NCI-H2227 (cell line): Measurements from ENCODE around the gene IZUMO2.
"Not testable (repeated sequence)": the region's sequence is repeated elsewhere in the genome, so short reads cannot be mapped to it uniquely, and the experiment has no call there.

Experiments used
- DNase-seq: peaks from one replicate; lab custom pipeline; 2025; ENCODE audit not compliant: unreplicated experiment; lab: John Stamatoyannopoulos, UW

The IZUMO2 gene

DNA sequence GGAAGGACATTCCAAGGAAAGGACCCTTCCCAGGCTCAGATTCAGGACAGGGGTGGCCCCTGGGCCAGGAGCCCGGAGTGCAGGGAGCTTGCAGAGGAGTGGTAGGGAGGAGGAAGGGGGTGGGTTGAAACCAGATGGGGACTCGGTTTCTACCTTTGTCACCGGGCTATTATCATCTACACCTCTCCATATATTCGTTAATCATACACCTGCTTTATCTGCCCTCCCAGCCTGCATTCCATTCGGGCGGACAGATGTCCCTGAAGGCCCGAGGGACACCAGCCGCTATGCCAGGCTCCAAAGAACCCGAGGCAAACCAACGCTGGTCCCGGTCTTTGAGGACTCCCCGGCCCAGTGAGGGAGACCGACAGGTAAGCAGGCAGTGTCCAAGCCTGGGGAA lies 24.9 kb upstream of the IZUMO2 start:
- DNase-seq, result no peak

DNA sequence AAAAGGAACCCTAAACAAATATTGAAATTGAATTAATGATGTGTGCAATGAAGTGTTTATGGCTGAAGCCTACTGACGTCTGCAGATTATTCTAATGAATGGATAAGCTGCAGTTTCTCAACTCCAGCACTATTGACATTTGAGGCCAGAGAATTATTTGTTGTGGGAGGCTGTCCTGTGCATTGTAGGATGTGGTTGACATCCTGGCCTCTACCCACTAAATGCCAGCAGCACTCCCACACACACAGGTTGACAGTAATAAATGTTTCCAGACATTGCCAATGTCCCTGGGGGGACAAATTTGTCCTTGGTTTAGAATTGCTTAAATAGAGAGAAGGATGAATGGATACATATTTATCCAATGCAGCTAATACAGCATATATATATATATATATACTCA lies 21.1 kb upstream of the IZUMO2 start:
- DNase-seq, result no peak

DNA sequence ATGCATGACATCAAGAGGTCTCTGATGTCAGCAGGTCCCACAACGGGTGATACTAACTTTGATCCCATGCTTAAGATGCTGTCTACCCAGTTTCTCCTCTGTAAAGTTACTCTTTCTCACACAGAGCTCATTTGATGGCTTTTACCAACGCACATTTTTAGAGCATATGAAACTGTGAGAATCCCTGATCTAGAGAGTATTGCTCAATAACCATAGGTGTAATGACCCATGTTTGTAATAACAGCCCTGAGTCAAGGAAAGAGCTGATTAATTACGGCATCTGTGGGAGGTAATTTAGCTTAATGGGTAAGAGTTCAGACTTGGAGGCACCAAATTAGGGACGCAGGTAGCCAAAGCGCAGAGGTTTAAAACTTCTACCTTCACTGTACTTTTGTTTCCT lies 18.0 kb upstream of the IZUMO2 start:
- no peak for DNase-seq

DNA sequence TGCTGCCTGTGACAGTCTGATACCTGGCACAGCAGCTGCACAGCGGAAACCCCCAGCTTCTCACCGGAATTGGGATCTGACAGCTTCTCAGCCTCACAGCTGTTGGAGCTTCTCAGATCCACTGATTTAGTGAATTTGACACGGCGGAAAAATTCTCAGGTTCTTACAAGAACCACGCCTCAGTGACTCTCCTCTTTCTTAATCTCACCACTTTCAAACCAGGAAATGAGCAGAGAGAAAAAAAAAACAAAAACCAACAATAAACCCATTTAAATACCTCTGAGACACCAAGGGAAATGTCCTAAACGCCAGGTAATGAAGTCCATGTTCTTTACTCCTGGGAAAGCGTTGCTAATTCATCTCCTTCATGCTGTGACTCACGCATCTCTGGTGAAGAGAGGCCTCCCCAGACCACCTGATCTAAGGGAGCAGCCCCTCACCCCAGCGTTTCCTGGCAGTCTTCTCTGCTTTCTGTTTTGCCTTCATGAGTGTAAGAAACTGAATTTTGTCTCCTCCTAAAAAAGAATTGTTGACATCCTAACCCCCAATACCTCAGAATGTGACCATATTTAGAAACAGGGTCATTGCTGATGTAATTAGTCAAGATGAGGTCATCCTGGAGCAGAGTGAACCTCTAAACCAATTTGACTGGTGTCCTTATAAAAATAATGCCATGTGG lies 15.9 kb upstream of the IZUMO2 start:
- DNase-seq, result no peak

DNA sequence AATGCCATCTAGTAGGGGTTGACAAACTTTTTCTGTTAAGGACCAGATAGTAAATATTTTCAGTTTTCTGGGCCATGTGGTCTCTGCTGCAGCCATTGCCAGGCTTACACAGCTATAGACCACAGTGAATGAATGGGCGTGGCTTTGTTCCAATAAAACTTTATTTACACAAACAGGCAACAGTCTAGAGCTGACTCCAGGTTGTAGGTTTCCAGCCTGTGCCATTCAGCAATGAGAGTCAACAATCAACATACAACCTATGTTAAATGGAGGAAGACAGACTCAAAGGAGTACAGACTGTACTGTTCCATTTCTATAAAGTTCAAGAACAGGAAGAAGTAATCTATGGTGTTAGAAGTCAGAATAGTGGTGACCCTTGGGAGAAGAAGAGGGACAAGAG lies 15.2 kb upstream of the IZUMO2 start:
- no peak for DNase-seq

DNA sequence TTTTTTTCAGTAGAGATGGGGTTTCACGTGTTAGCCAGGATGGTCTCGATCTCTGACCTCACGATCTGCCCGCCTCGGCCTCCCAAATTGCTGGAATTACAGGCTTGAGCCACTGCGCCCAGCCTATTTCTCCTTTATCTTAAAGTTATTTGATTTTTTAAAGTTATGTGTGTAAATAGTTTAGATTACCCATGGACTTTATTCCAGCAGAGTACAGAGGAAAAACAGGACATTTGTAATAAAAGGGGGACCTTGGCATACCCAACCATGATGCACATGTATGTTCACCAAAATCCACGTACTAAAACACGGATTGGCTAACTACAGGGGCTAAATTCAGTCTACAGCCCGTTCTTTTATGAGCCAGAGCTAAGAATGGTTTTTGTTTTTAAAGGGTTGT lies 13.7 kb upstream of the IZUMO2 start:
- no peak for DNase-seq

DNA sequence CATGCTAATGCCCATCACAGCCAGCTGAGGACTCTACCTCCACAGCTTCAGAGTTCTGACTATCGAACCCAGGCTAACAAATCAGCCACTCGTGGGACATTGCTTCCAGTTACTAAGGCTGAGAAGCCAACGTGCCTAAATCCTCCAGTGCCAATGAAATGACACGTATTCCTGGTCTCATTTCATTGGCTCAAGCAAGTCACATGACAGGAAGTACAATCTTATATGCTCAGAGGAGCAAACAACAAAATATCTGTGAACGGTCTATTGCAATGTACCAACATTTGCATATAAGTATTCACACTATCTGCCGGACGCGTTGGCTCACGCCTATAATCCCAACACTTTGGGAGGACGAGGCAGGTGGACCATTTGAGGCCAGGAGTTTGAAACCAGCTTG lies 12.8 kb upstream of the IZUMO2 start:
- no peak for DNase-seq

DNA sequence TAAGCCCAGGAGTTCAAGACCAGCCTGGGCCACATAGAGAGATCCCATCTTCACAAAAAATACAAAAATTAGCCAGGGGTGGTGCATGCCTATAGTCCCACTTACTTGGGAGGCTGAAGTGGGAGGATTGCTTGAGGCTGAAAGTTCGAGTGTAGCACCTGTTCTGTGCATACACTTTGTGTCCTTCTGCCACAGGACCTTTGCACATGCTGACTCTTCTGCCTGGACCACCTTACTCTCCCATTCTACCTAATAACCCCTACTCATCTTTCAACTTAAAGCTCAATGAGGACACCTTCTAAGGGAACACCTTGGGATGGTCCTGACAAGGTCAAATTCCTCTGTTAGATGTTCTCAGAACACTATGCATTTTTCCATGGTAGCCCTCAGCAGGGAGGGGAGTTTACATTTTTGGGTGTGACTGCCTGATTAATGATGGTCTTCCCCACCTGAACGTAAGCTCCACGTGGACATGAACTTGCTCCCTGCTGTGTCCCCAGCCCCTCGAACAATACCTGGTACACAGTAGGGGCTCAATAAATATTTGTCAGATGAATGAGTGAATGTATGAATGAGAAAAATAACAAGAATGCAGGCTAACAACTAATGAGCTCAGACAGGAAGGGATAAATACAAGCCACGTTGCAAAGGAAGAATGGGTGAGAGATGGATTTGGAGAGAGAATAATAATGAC lies 11.2 kb upstream of the IZUMO2 start:
- no peak for DNase-seq

DNA sequence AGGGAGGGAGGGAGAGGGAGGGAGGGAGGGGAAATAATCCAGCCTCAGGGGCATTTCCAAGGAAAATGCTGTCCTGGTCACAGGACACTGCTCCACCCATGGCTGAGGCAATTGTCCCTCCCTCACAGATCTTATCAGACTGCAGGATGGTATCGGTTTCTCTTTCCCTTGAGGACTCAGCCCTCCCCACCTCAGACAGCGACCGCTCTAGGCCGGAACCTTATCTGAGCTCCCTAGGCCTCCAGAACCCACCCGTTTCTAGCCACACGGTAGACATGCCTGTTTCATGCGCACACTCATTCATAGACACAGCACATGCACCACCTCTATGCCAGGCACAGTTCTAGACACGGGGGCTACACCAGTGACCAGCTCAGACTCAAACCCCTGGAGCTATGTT lies 10.0 kb upstream of the IZUMO2 start:
- DNase-seq, result no peak

DNA sequence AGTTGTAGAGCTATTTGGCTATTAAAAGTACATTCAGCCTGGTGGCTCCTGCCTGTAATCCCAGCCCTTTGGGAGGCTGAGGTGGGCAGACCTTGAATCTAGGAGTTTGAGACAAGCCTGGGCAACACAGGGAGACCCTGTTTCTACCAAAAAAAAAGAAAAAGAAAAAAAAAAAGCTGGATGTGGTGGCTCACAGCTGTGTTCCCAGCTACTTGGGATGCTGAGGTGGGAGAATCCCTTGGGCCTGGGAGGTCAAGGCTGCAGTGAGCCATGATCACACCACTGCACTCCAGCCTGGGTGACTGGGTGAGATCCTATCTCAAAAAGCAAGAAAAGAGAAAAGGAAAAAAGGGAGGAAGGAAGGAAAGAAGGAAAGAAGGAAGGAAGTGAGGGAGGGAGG lies 9.6 kb upstream of the IZUMO2 start:
- DNase-seq, result no peak

DNA sequence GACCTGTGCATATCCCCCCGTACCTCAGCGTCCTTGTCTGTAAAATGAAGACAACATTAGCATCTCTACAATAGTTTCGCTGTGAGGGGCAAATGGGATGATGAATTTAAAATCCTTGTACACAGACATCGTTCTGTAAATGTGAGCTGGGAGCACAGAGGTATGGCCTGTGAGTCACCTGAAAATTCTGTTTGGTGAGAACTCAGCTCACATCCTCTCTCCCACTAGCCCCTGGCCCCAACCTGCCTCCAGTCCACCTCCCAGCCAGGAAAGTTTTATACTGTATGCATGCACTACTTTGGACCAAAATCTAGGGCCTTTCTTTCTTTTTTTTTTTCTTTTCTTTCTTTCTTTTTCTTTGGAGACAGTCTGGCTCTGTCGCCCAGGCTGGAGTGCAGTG lies 8.7 kb upstream of the IZUMO2 start:
- DNase-seq, result no peak

DNA sequence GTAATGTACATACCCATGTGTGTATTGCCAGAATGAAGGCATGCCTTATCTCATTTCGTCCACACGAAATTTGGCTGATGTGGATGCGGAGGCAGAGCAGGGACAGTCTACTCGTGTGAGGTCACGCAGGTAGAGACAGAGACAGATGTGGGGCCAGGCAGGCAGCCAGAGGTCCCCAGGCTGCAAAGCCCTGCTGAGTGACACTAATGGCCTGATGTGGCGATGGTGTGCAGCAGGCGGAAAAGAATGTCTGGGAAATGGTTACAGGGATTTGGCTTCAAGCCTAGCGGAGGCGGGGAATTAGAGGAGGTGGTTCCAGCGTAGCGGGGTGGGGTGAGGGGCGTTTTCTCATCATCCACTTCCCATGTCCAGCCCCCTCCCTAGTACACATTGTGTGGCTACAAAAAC lies 4.2 kb upstream of the IZUMO2 start:
- peak; percentile 61 for DNase-seq

DNA sequence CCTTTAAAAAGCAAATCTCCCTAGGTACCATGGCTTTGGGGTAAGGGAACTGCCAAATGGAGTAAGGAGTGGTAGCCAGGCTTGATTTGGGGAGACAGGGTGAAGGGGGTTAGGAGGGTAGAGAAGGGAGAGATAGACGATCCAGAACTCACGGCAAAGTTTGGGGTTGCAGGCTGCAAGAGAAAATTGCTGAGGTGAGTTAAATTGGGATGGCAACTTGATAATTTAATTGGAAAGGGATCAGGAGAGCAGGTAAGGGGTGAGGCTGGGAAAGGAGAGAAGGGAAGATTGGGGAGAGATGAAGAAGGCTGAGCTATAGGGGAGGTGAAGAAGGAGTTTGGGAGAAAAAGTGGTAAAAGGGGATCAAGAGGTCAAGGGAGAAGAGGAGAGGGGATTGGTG lies 4.0 kb downstream of the IZUMO2 start:
- no peak for DNase-seq

DNA sequence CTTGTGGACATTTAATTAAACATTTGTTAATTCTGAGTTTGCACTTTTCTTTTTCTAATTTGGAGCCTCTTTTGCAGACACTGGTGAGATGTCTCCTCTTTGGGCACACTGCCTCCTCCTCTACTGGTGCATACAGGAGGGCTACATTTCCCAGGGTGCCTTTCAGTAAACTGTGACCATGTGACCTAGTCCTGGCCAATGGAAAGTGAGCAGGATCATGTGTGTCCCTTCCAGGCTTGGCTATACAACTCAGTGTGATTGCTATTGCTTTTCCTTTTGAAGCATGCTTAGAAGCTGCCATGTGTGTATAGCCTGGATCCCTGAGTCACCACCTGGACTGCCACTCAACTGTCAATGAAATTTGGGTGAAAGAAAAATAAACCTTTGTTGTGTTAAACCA lies 4.5 kb downstream of the IZUMO2 start:
- DNase-seq, result no peak

DNA sequence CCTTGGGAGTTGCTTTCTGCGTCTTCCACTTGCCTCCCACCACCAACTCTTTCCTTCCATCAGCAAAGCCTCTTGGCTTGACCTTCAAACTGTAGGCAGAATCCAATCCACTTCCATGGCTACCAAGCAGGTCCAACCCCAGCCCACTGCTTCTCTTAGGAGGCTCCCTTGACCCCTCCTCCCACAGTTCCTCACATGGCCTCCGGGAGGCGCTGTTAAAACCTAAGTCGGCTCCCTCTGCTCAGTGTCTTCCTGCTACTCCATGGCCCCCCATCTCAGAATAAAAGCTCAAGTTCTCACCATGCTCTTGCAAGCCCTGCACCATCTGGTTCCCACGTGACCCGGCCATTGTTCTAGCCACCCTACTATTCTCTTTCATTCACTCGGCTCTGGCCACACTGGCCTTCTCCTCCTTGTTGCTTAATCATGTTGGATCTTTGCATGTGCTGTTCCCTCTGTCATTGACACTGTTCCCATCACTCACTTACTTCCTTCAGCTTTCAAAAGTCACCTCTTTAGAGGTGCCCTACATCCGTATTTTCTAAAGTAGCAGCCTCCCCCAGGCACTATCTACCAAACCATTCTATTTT lies 7.5 kb downstream of the IZUMO2 start:
- DNase-seq, result no peak

DNA sequence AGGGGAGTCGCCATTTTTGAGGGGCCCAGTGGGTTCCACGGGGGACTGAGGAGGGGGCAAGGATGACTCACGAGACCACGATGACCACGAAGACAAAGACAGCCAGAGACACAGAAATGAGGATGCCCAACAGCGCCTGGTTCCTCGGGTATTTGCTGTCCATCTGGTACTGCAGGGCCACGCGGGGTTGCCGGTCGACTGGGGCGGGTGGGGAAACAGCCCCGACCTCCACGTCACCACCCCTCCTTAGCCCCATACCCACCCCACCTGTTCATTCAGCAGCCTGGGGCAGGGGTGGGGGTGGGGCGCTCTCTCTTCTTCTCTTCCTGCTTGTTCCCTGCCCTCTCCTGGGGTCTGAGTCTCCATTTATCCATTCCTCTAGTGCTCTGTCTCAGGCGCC lies 8.6 kb downstream of the IZUMO2 start:
- no peak for DNase-seq

DNA sequence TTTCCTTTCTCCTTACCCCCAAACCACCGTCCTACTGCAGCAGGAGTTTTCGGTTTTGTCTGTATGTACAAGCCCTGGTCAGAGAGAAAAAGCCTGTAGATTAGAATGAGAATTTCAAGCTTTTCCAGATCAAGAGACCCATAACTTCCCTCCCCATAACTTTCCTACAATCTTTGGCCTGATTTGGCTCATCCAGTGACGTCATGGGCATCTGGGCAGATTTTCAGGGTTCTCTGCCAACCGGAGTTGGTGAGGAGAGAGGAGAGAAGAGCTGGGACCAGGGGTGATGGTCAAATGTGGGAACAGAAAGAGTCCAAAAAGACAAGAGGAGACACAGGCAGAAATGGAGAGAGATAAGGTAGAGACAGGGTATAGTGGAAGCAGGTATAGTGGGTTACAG lies 10.5 kb downstream of the IZUMO2 start:
- no peak for DNase-seq

DNA sequence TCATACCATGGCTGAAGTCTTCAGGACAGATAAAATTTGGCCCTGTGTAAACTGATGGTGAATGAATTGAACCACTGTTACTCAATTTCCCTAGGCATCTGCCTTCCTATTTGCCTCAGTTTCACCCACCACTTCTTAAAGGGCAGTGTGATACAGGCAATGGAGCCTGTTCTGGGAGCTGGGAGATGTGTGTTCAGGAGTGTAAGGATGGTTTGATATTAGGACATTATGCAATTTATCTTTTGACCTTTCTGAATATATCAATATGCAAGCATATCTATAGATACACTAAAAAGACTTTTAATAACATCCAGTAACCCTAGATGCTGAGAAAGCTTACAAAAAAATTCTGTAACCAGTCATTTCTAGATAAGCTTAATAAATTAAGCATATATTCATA lies 14.6 kb downstream of the IZUMO2 start:
- DNase-seq, result no peak

DNA sequence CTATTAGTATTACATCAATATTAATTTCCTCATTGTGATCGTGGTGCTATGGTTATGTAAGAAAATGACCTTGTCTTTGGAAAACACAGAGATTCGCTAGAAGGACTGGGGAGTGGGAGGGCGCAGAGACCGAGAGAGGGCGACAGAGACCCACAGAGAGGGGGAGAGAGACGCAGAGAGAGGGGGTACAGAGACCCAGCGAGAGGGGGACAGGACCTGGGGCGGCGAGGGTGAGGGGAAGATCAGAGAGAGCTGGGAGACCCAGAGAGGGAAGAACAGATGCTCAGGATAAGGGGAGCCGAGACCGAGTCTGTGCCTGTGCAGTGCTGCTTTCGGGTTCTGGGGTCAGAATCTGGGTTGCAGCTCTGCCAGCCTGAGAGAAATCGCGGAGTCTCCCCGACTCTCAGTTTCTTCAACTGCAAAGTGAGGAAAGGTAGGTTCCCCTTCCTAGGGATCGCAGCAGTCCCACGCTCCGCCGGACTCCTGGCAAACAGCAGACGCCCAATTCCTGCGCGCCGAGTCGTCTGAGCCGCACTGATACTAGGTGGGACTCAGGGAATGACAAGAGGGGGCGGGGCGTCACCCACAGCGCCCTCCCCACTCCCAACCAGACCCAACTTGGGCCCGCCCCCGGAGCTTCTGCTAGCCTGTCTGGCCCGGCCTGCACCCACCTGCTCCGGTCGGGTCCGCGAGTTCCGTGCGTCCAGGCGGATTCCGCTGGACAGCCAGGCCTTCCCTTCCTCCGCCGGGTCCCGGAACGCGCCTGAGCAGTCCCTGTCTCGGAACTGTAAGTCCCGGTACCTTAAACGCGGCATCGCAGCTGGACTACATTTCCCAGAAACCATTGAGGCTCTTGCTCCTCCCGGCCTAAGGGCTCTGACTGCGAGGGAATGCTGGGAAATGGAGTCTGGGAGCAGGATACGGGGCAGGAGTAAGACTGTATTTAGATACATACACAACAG lies 15.3 kb downstream of the IZUMO2 start:
- peak; percentile 90 for DNase-seq

DNA sequence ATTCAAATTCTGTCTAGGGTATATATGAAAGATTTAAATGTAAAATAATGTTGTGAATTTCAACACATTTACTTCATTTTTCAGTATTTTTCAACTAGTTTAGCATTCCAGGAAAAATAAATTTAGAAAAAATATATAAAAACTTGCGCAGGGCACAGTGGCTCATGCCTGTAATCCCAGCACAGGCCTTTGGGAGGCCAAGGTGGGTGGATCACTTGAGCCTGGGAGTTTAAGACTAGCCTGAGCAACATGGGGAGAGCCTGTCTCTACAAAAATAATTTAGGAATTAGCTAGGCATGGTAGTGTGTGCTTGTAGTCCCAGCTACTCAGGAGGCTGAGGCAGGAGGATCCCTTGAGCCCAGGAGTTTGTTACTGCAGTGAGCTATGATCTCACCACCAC lies 21.2 kb downstream of the IZUMO2 start:
- not testable (repeated sequence) for DNase-seq

DNA sequence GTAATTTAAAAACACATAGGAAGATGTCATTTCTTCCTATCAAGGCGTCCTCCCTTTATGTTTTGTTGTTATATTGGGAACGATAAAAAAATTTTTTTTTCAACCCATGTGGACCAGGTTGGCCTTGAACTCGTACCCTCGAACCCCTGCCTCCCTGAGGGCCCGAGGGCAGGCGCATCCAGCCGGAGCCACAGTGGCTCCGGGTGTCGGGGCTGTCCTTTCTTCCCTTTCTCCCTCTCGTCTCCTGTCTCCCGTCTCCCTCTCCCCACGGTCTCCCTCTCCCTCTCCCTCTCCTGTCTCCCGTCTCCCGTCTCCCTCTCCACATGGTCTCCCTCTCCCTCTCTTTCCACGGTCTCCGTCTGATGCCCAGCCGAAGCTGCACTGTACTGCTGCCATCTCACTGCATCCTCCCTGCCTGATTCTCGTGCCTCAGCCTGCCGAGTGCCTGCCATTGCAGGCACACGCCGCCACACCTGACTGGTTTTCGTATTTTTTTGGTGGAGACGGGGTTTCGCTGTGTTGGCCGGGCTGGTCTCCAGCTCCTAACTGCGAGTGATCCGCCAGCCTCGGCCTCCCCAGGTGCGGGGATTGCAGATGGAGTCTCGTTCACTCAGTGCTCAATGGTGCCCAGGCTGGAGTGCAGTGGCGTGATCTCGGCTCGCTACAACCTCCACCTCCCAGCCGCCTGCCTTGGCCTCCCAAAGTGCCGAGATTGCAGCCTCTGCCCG lies 22.8 kb downstream of the IZUMO2 start:
- not testable (repeated sequence) for DNase-seq
